Measurements from ENCODE around the gene KLF3.
"Not testable (repeated sequence)": the region's sequence is repeated elsewhere in the genome, so short reads cannot be mapped to it uniquely, and the experiment has no call there.

The KLF3 gene

GRCh38 chr4:38663801-38664705 lies at the start of gene KLF3:
Gene KLF3, plus strand, starts transcription at chr4:38664199. Its CDS starts 16,427 bp downstream, at chr4:38680626.
- DNase-seq (ENCODE audit: low spot score), result peak; percentile 87

- no peak for DNase-seq (ENCODE audit: low spot score)
Measured at GRCh38 chr4:38614231-38614630, 49.8 kb upstream of the KLF3 start.

GRCh38 chr4:38615847-38616246 lies 48.2 kb upstream of the KLF3 start:
- DNase-seq (ENCODE audit: low spot score), result no peak

GRCh38 chr4:38618505-38618904 lies 45.5 kb upstream of the KLF3 start:
- DNase-seq (ENCODE audit: low spot score), result peak; percentile 88

- DNase-seq (ENCODE audit: low spot score), result peak; percentile 38
Measured at GRCh38 chr4:38619316-38619715, 44.7 kb upstream of the KLF3 start.

- no peak for DNase-seq (ENCODE audit: low spot score)
Measured at GRCh38 chr4:38620065-38620464, 43.9 kb upstream of the KLF3 start.

- no peak for DNase-seq (ENCODE audit: low spot score)
Measured at GRCh38 chr4:38620527-38621027, 43.4 kb upstream of the KLF3 start.

- peak; percentile 76 for DNase-seq (ENCODE audit: low spot score)
Measured at GRCh38 chr4:38621028-38621684, 42.8 kb upstream of the KLF3 start.

- no peak for DNase-seq (ENCODE audit: low spot score)
Measured at GRCh38 chr4:38621831-38622230, 42.2 kb upstream of the KLF3 start.

GRCh38 chr4:38622340-38622739 lies 41.7 kb upstream of the KLF3 start:
- not testable (repeated sequence) for DNase-seq (ENCODE audit: low spot score)

GRCh38 chr4:38623260-38623659 lies 40.7 kb upstream of the KLF3 start:
- no peak for DNase-seq (ENCODE audit: low spot score)

- DNase-seq (ENCODE audit: low spot score), result no peak
Measured at GRCh38 chr4:38624311-38624710, 39.7 kb upstream of the KLF3 start.

- no peak for DNase-seq (ENCODE audit: low spot score)
Measured at GRCh38 chr4:38625508-38625907, 38.5 kb upstream of the KLF3 start.

GRCh38 chr4:38626901-38627444 lies 37.0 kb upstream of the KLF3 start:
- DNase-seq (ENCODE audit: low spot score), result not testable (repeated sequence)

- DNase-seq (ENCODE audit: low spot score), result no peak
Measured at GRCh38 chr4:38630519-38630918, 33.5 kb upstream of the KLF3 start.

- no peak for DNase-seq (ENCODE audit: low spot score)
Measured at GRCh38 chr4:38634047-38634759, 29.8 kb upstream of the KLF3 start.

- no peak for DNase-seq (ENCODE audit: low spot score)
Measured at GRCh38 chr4:38639242-38639641, 24.8 kb upstream of the KLF3 start.

- no peak for DNase-seq (ENCODE audit: low spot score)
Measured at GRCh38 chr4:38641811-38642210, 22.2 kb upstream of the KLF3 start.

GRCh38 chr4:38644201-38644600 lies 19.8 kb upstream of the KLF3 start:
- no peak for DNase-seq (ENCODE audit: low spot score)

- no peak for DNase-seq (ENCODE audit: low spot score)
Measured at GRCh38 chr4:38647101-38647819, 16.7 kb upstream of the KLF3 start.

- DNase-seq (ENCODE audit: low spot score), result no peak
Measured at GRCh38 chr4:38650133-38650532, 13.9 kb upstream of the KLF3 start.

- no peak for DNase-seq (ENCODE audit: low spot score)
Measured at GRCh38 chr4:38654273-38654672, 9.7 kb upstream of the KLF3 start.
